Stomach (tissue), 9 donors: Measurements from ENCODE around the gene PRKCA. TPM values are rescaled to one million over a fixed set of nuclear protein-coding genes. Genes with fewer than 3 reads are reported as not detected.

Source experiments
- DNase-seq, 2 donors: peaks; one replicate each; pipeline versions ENCODE4 v3.0.0 to v3.0.0-alpha.2; 2013 to 2019
- H3K27ac ChIP-seq, 5 donors: fragments of 200-600 bp in 4 of 5; sonication (generic) in 4 of 5; one replicate each; pipeline ENCODE4 v1.5.1; 2013 to 2019; ENCODE audit warnings: mild to moderate bottlenecking in 1 of 5, moderate library complexity in 1 of 5
- H3K27me3 ChIP-seq, 3 donors: fragments of 200-600 bp; sonication (generic); one replicate each; pipeline ENCODE4 v1.5.1; 2017 to 2019; ENCODE audit warnings: mixed run types in 1 of 3
- H3K36me3 ChIP-seq, 4 donors: fragments of 200-600 bp; sonication (generic); 1 replicate in 3 of 4; 2 replicates in 1 of 4; pipeline ENCODE4 v1.5.1; 2016 to 2019
- H3K4me1 ChIP-seq, 4 donors: fragments of 200-600 bp; sonication (generic); one replicate each; pipeline ENCODE4 v1.5.1; 2016 to 2019
- H3K4me3 ChIP-seq, 4 donors: fragments of 200-600 bp; sonication (generic) in 3 of 4; one replicate each; pipeline ENCODE4 v1.5.1; 2016 to 2019; ENCODE audit warnings: mild to moderate bottlenecking in 1 of 4
- H3K9me3 ChIP-seq, 4 donors: fragments of 200-600 bp; sonication (generic); one replicate each; pipeline ENCODE4 v1.5.1; 2016 to 2019
- CTCF ChIP-seq, 7 experiments: fragments of 450-650 bp in 4 of 7; fragments of 200-600 bp in 3 of 7; sonication (generic) in 3 of 7; IDR thresholded peaks; one replicate each; pipeline ENCODE4 v1.5.1; 2016 to 2019; ENCODE audit warnings: antibody characterized with exemption in 7 of 7, control low read depth in 2 of 7, mild to moderate bottlenecking in 1 of 7
- EP300 ChIP-seq: sonication (generic); formaldehyde crosslinking; IDR thresholded peaks from one replicate; pipeline ENCODE4 v1.6.1; 2017; ENCODE audit warnings: antibody characterized with exemption
- POLR2A ChIP-seq, 4 donors: fragments of 450-650 bp; IDR thresholded peaks; one replicate each; pipeline ENCODE4 v1.6.1; 2016; ENCODE audit warnings: antibody characterized with exemption in 4 of 4, control low read depth in 2 of 4, mild to moderate bottlenecking in 1 of 4, moderate library complexity in 1 of 4
- POLR2AphosphoS5 ChIP-seq, 3 donors: sonication (generic); formaldehyde crosslinking; IDR thresholded peaks; one replicate each; pipeline ENCODE4 v1.6.1; 2016; ENCODE audit warnings: antibody characterized with exemption in 3 of 3
- WGBS, 5 donors: extraction: QIAGEN DNeasy Blood & Tissue Kit in 3 of 5; methylation state at CpG; one replicate each; pipeline versions ENCODE4 v1.1.5 to v1.1.7; 2013 to 2018; 5-methylcytosine and 5-hydroxymethylcytosine counted together
- intact Hi-C: fragments of 100-400 bp; cut with DNase I; formaldehyde crosslinking; loops from one replicate; pipeline ENCODE4 v1.15.1; 2023; ENCODE audit warnings: low total_unique reads
- polyA plus RNA-seq, 3 donors: library from polyadenylated mRNA; stranded (reverse); fragments of 200-250 nt; gene quantifications; one replicate each; pipeline ENCODE4 v1.2.3, GENCODE V29; 2013
- total RNA-seq, 5 donors: library from RNA; depleted of rRNA; stranded (reverse); fragments of >200 nt; gene quantifications; one replicate each; pipeline versions ENCODE4 v1.1.0 to v1.2.3, GENCODE V29; 2014 to 2016
- donor health status: healthy with polysubstance abuse.
- donor health status: Bipolar disorder and iron deficiency.
- donor health status: healthy.

Gene PRKCA
- total and polyA plus RNA-seq, 8 donors = 2.1 to 41.1 (median 12.2) TPM

GRCh38 chr17:66353937-66354401 lies 51.6 kb downstream of the PRKCA start:
- H3K9me3 ChIP-seq = no peaks in the 10 kb centered on the region
- no peak overlapping the region for H3K27ac ChIP-seq
- peaks cover 25 to 40% (median 30%) of the 10 kb centered on the region in 4 donors for H3K4me1 ChIP-seq
- H3K36me3 ChIP-seq = no peaks in the 10 kb centered on the region
- intact Hi-C loops = no loop called here
- no peak for DNase-seq
- 78 to 92% (median 85%) methylated on average over 6 of the region's 6 CpGs for WGBS, 5 donors
- H3K4me3 ChIP-seq = no peak overlapping the region
- TF ChIP-seq POLR2A (IDR thresholded peaks at IDR 0.05) = no peak
- no peak for TF ChIP-seq EP300
- TF ChIP-seq POLR2AphosphoS5 (IDR thresholded peaks at IDR 0.05) = no peak
- TF ChIP-seq CTCF (IDR thresholded peaks at IDR 0.05) = no peak
- no peaks in the 10 kb centered on the region for H3K27me3 ChIP-seq

DNA sequence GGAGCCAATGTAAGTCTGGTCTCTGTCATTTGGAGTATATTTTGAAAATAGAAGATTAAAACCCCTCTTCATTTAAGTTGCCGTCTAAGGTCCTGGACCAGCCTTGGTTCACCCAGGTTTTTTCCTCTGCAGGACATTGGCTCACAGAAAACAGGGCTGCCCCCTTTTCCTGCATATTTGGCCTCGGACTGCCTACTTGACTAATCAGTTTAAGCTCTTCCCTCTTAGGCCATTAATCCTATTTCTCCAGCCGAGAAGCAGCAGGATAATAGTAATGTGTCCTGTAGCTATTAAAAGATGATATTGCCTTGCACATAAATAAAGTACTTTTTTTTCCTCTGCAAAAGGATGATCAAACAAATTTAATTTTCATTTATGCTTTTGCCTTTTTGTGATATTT lies 52.1 kb downstream of the PRKCA start:
- Histone ChIP-seq H3K4me3 (no peak overlapping the region), H3K4me1 (peaks cover 20 to 40% (median 25%) of the 10 kb centered on the region in 4 donors), H3K9me3 (no peaks in the 10 kb centered on the region), H3K27ac (no peak overlapping the region), H3K27me3 (no peaks in the 10 kb centered on the region), H3K36me3 (no peaks in the 10 kb centered on the region)
- intact Hi-C loops = no loop called here
- WGBS, 5 donors = 64 to 89% (median 76%) methylated on average over 3 of the region's 3 CpGs
- no peak for TF ChIP-seq POLR2A (IDR thresholded peaks at IDR 0.05)
- no peak for TF ChIP-seq POLR2AphosphoS5 (IDR thresholded peaks at IDR 0.05)
- no peak for DNase-seq

- H3K27ac ChIP-seq = no peak overlapping the region
- H3K9me3 ChIP-seq = no peaks in the 10 kb centered on the region
- no peaks in the 10 kb centered on the region for H3K36me3 ChIP-seq
- H3K4me3 ChIP-seq = no peak overlapping the region
- WGBS, 5 donors = 76 to 91% (median 86%) methylated on average over 5 of the region's 5 CpGs
- H3K27me3 ChIP-seq = no peaks in the 10 kb centered on the region
- TF ChIP-seq CTCF (IDR thresholded peaks at IDR 0.05) (no peak), POLR2A (IDR thresholded peaks at IDR 0.05) (no peak)
- intact Hi-C loops = no loop called here
- H3K4me1 ChIP-seq = peaks cover 14 to 40% (median 20%) of the 10 kb centered on the region in 4 donors
- DNase-seq = no peak
These were observed 52.6 kb downstream of the PRKCA start for GRCh38 chr17:66354981-66355380.

DNA sequence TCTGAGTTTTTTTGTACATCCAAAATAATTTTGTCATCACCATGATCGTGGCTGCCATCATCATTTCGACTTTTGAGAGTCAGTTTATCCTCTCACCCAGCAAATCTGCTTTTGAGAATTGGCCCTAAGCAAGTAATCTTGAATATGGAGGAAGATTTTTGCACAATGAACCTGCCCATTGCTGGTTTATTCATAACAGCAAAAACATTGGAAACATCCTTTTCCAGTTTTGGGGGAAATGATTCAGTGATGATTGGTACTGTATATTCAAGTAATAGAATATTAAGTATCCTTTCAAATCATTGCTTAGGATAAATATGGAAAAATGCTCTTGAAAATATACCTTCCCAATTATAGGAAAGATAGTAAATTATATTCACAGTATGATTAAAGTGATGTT lies 53.1 kb downstream of the PRKCA start:
- no peaks in the 10 kb centered on the region for H3K27me3 ChIP-seq
- 84 to 89% (median 85%) methylated on average over 2 of the region's 2 CpGs for whole genome bisulfite sequencing, 5 donors
- TF ChIP-seq EP300 = no peak
- H3K4me3 ChIP-seq = no peak overlapping the region
- no peak overlapping the region for H3K27ac ChIP-seq
- H3K4me1 ChIP-seq = peaks cover 9 to 39% (median 14%) of the 10 kb centered on the region in 4 donors
- H3K36me3 ChIP-seq = no peaks in the 10 kb centered on the region
- intact Hi-C loops = no loop called here
- H3K9me3 ChIP-seq = no peaks in the 10 kb centered on the region
- no peak for DNase-seq

DNA sequence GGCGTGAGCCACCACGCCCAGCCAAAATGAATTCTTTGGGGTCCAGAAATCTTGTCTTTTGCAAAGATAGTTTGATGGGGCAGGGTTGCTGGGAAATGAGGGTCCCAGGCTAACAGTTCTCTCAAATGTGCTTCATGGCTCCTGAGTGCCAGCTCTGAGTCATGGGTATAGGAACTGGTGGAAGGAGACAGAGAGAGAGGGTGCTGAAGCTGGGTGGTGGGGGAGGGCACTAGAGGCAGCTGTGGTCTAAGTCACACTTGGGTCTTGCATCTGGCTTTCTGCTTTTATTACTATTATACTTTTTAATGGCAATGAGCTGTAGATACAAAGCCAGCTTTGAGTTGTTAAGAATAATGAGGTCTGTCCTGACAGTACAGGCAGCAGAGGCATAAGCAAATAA lies 54.6 kb downstream of the PRKCA start:
- H3K36me3 ChIP-seq = no peaks in the 10 kb centered on the region
- TF ChIP-seq POLR2A (IDR thresholded peaks at IDR 0.05) (no peak), POLR2AphosphoS5 (IDR thresholded peaks at IDR 0.05) (no peak), CTCF (IDR thresholded peaks at IDR 0.05) (no peak), EP300 (no peak)
- no peak for DNase-seq
- WGBS, 5 donors = 85 to 100% (median 96%) methylated on average over 2 of the region's 2 CpGs
- H3K27ac ChIP-seq = no peak overlapping the region
- peaks cover 0 to 31% (median 4%) of the 10 kb centered on the region in 4 donors for H3K4me1 ChIP-seq
- no peaks in the 10 kb centered on the region for H3K27me3 ChIP-seq
- intact Hi-C loops = no loop called here
- no peak overlapping the region for H3K4me3 ChIP-seq
- H3K9me3 ChIP-seq = no peaks in the 10 kb centered on the region
